Loucy (cell line): Measurements from ENCODE around the gene CACNA1C.

Experiments used
- H2AFZ ChIP-seq: fragments of 200-600 bp; sonication (generic); 2 replicates; pipeline ENCODE4 v1.6.0; 2016; ENCODE audit warnings: antibody characterized with exemption, mild to moderate bottlenecking, low read length, moderate library complexity
- H3F3A ChIP-seq: fragments of 200-600 bp; 2 replicates; pipeline ENCODE4 v1.6.0; 2016; ENCODE audit warnings: antibody characterized with exemption, low read depth, mild to moderate bottlenecking
- H3K27me3 ChIP-seq: fragments of 200-600 bp; sonication (generic); 2 replicates; pipeline ENCODE4 v1.6.1; 2014; ENCODE audit warnings: low read length, mild to moderate bottlenecking; ENCODE audit not compliant: insufficient read depth, poor library complexity, severe bottlenecking
- H3K36me3 ChIP-seq: fragments of 200-600 bp; sonication (generic); 2 replicates; pipeline ENCODE4 v1.6.1; 2016; ENCODE audit warnings: low read length; ENCODE audit not compliant: insufficient read depth
- H3K4me1 ChIP-seq: fragments of 200-600 bp; sonication (generic); 2 replicates; pipeline ENCODE4 v1.5.1; 2014; ENCODE audit warnings: low read length, mild to moderate bottlenecking; ENCODE audit not compliant: insufficient read depth, poor library complexity, severe bottlenecking
- H3K4me2 ChIP-seq: fragments of 200-600 bp; sonication (generic); 2 replicates; pipeline ENCODE4 v1.6.0; 2014; ENCODE audit warnings: antibody characterized with exemption, low read length, low read depth, mild to moderate bottlenecking; ENCODE audit not compliant: poor library complexity, severe bottlenecking
- H3K4me3 ChIP-seq: fragments of 200-600 bp; sonication (generic); 2 replicates; pipeline ENCODE4 v1.5.1; 2014; ENCODE audit warnings: low read length, mild to moderate bottlenecking, mixed read lengths; ENCODE audit not compliant: poor library complexity, severe bottlenecking
- H3K79me2 ChIP-seq: fragments of 200-600 bp; sonication (generic); 2 replicates; pipeline ENCODE4 v1.6.1; 2014; ENCODE audit warnings: low read length; ENCODE audit not compliant: insufficient read depth
- H3K9ac ChIP-seq: fragments of 200-600 bp; sonication (generic); 2 replicates; pipeline ENCODE4 v1.6.0; 2014; ENCODE audit warnings: mild to moderate bottlenecking, low read depth, low read length, moderate library complexity; ENCODE audit not compliant: poor library complexity, severe bottlenecking
- H3K9me2 ChIP-seq: fragments of 200-600 bp; sonication (generic); replicated peaks from 2 replicates; pipeline ENCODE4 v1.6.1; 2016; ENCODE audit warnings: low read depth, low read length, mixed read lengths
- H3K9me3 ChIP-seq: fragments of 200-600 bp; sonication (generic); 2 replicates; pipeline ENCODE4 v1.6.1; 2014; ENCODE audit warnings: mild to moderate bottlenecking, antibody characterized with exemption, low read length, low read depth; ENCODE audit not compliant: insufficient read depth
- H4K20me1 ChIP-seq: fragments of 200-600 bp; sonication (generic); 2 replicates; pipeline ENCODE4 v1.6.0; 2014; ENCODE audit warnings: antibody characterized with exemption, low read length, mild to moderate bottlenecking; ENCODE audit not compliant: insufficient read depth, poor library complexity, severe bottlenecking
- EZH2phosphoT487 ChIP-seq: fragments of 200-600 bp; IDR thresholded peaks from 2 replicates; pipeline ENCODE4 v1.6.1; 2018; ENCODE audit warnings: antibody characterized with exemption, mild to moderate bottlenecking, moderate library complexity, borderline replicate concordance
- TF ChIP-seq, protein P1 (sequence below): fragments of 200-600 bp; sonication (generic); conservative IDR thresholded peaks from 2 replicates; pipeline ENCODE4 v1.5.1; 2014; ENCODE audit warnings: mild to moderate bottlenecking, antibody characterized with exemption, low read length

Gene CACNA1C

DNA sequence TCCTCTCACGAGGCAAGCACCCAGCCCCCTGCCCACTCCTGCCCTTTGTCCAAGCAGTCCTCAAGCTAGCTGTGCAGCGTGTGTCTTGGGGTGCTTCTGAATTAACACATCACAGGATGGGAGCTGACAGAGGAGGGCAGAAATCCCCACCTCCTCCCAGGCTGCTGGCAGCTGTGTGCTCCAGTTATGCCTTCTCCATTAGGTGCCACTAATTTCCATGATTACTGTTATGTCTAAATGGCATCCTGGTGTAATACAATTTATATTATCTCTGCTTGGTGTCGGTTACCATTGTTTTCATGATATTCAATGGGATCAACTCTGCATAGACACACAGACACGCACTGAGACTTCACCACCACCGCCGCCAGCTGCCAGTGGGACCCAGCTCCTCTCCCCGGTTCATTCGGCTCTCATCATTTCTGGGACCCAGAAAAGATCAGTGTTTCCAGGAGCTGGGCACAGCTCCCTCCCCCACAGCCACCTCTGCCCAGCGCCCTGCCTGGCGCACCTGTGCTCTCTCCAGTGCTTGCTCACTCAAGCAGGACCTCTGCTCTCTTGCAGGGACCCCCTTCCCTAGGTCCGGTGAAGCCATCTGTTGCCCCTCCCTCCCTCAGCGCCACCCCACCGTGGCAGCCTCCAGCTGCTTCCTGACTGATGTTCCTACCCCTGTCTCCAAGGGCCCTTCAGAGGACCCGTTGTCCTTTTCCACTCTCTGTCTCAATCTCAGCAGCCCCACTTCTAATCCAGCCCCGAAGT, 574.5 kb downstream of the CACNA1C start:
- H3K27me3 ChIP-seq = no peaks in the 10 kb centered on the region
- no peaks in the 10 kb centered on the region for H3K9me2 ChIP-seq
- no peak overlapping the region for H3K4me3 ChIP-seq
- no peak overlapping the region for H3K9ac ChIP-seq
- no peaks in the 10 kb centered on the region for H3K79me2 ChIP-seq
- no peaks in the 10 kb centered on the region for H4K20me1 ChIP-seq
- H3F3A ChIP-seq = no peaks in the 10 kb centered on the region
- no peaks in the 10 kb centered on the region for H3K36me3 ChIP-seq
- H3K9me3 ChIP-seq = no peaks in the 10 kb centered on the region
- no peak for TF ChIP-seq EZH2phosphoT487
- H3K4me1 ChIP-seq = no peaks in the 10 kb centered on the region
- H2AFZ ChIP-seq = no peak overlapping the region
- no peak overlapping the region for H3K4me2 ChIP-seq

DNA sequence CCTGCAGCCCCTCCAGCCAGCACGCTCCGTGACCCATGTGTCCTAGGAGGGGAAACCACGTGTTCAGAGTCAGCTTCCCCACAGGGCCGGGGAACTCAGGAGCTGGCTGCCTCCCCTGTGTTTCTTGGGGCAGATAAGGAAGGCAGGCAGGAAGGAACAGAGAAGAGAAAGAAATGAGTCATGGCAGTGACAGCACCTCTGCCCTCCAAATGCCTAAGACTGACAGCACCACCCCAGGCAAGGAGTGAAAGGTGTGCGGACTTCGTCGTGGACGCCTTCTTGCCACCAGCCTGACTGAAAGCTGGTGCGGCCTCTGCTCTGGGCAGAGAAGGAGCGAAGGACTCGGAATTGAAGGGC, 575.0 kb downstream of the CACNA1C start:
- Histone ChIP-seq H3K79me2 (no peaks in the 10 kb centered on the region), H3K9me2 (no peaks in the 10 kb centered on the region), H3K36me3 (no peaks in the 10 kb centered on the region), H3F3A (no peaks in the 10 kb centered on the region), H2AFZ (no peak overlapping the region), H3K9me3 (no peaks in the 10 kb centered on the region), H4K20me1 (no peaks in the 10 kb centered on the region), H3K9ac (no peak overlapping the region), H3K4me3 (no peak overlapping the region), H3K27me3 (no peaks in the 10 kb centered on the region), H3K4me1 (no peaks in the 10 kb centered on the region), H3K4me2 (no peak overlapping the region)
- no peak for TF ChIP-seq EZH2phosphoT487
- TF ChIP-seq, protein P1, sequence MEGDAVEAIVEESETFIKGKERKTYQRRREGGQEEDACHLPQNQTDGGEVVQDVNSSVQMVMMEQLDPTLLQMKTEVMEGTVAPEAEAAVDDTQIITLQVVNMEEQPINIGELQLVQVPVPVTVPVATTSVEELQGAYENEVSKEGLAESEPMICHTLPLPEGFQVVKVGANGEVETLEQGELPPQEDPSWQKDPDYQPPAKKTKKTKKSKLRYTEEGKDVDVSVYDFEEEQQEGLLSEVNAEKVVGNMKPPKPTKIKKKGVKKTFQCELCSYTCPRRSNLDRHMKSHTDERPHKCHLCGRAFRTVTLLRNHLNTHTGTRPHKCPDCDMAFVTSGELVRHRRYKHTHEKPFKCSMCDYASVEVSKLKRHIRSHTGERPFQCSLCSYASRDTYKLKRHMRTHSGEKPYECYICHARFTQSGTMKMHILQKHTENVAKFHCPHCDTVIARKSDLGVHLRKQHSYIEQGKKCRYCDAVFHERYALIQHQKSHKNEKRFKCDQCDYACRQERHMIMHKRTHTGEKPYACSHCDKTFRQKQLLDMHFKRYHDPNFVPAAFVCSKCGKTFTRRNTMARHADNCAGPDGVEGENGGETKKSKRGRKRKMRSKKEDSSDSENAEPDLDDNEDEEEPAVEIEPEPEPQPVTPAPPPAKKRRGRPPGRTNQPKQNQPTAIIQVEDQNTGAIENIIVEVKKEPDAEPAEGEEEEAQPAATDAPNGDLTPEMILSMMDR = no peak

GRCh38 chr12:2628401-2628800, 575.6 kb downstream of the CACNA1C start:
- Histone ChIP-seq H2AFZ (no peak overlapping the region), H3K9ac (no peak overlapping the region), H3K36me3 (no peaks in the 10 kb centered on the region), H3K9me3 (no peaks in the 10 kb centered on the region), H3F3A (no peaks in the 10 kb centered on the region), H3K4me2 (no peak overlapping the region), H4K20me1 (no peaks in the 10 kb centered on the region), H3K4me3 (no peak overlapping the region), H3K79me2 (no peaks in the 10 kb centered on the region), H3K9me2 (no peaks in the 10 kb centered on the region), H3K4me1 (no peaks in the 10 kb centered on the region), H3K27me3 (no peaks in the 10 kb centered on the region)
- TF ChIP-seq, protein P1 = no peak
- no peak for TF ChIP-seq EZH2phosphoT487

GRCh38 chr12:2629051-2629450, 576.3 kb downstream of the CACNA1C start:
- Histone ChIP-seq H3K27me3 (no peaks in the 10 kb centered on the region), H3K79me2 (no peaks in the 10 kb centered on the region), H3K9ac (no peak overlapping the region), H2AFZ (no peak overlapping the region), H3K36me3 (no peaks in the 10 kb centered on the region), H3K4me2 (no peak overlapping the region), H3K9me3 (no peaks in the 10 kb centered on the region), H3K4me1 (no peaks in the 10 kb centered on the region), H4K20me1 (no peaks in the 10 kb centered on the region), H3K9me2 (no peaks in the 10 kb centered on the region), H3K4me3 (no peak overlapping the region), H3F3A (no peaks in the 10 kb centered on the region)
- no peak for TF ChIP-seq EZH2phosphoT487
- TF ChIP-seq, protein P1 = no peak
